Measurements from ENCODE around the gene AADAT.

DNA sequence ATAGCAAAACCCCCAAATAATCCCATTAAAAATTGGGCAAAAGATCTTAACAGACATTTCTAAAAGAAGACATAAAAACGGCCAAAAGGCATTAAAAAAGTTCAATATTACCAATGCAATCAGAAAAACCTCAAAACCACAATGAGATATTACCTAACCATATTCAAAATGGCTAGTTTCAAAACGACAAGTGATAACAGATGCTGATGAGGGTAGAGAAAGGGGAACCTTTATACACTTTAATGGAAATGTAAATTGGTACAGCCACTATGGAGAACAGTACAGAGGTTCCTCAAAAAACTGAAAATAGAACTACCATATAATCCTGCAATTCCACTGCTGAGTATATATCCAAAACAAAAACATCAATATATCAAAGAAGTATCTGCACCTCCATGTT is 6.2 kb downstream of the AADAT start:
- no peak for TF ChIP-seq EGR1 (IDR thresholded peaks at IDR 0.05; ENCODE audit: borderline replicate concordance, low read depth, low read length)
- TF ChIP-seq, protein P1, sequence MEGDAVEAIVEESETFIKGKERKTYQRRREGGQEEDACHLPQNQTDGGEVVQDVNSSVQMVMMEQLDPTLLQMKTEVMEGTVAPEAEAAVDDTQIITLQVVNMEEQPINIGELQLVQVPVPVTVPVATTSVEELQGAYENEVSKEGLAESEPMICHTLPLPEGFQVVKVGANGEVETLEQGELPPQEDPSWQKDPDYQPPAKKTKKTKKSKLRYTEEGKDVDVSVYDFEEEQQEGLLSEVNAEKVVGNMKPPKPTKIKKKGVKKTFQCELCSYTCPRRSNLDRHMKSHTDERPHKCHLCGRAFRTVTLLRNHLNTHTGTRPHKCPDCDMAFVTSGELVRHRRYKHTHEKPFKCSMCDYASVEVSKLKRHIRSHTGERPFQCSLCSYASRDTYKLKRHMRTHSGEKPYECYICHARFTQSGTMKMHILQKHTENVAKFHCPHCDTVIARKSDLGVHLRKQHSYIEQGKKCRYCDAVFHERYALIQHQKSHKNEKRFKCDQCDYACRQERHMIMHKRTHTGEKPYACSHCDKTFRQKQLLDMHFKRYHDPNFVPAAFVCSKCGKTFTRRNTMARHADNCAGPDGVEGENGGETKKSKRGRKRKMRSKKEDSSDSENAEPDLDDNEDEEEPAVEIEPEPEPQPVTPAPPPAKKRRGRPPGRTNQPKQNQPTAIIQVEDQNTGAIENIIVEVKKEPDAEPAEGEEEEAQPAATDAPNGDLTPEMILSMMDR (IDR thresholded peaks at IDR 0.05; ENCODE audit: control extremely low read depth in 1 of 3, insufficient read depth in 1 of 3, low read depth in 1 of 3, low read length in 3 of 3), result no peak
- no peak for TF ChIP-seq TAF1 (IDR thresholded peaks at IDR 0.05; ENCODE audit: low read depth, low read length)
- TF ChIP-seq CREB1 (IDR thresholded peaks at IDR 0.05), result no peak
- TF ChIP-seq CEBPB (IDR thresholded peaks at IDR 0.05; ENCODE audit: low read depth, low read length), result no peak
- no peak for TF ChIP-seq PHF8 (conservative IDR thresholded peaks at IDR 0.05; ENCODE audit: low read depth, low read length)
- TF ChIP-seq TCF12 (IDR thresholded peaks at IDR 0.05; ENCODE audit: low read depth, low read length), result no peak
- TF ChIP-seq JUND (IDR thresholded peaks at IDR 0.05; ENCODE audit: low read length), result no peak

All from H1 (cell line).